Activated T-cell treated with anti-CD3 and anti-CD28 coated beads for 4 hours (primary cell): Measurements from ENCODE around the gene PPIC.

ENCODE experiments used
- DNase-seq: peaks from one replicate; pipeline ENCODE4 v3.0.0-alpha.2; 2020

The PPIC gene

DNA sequence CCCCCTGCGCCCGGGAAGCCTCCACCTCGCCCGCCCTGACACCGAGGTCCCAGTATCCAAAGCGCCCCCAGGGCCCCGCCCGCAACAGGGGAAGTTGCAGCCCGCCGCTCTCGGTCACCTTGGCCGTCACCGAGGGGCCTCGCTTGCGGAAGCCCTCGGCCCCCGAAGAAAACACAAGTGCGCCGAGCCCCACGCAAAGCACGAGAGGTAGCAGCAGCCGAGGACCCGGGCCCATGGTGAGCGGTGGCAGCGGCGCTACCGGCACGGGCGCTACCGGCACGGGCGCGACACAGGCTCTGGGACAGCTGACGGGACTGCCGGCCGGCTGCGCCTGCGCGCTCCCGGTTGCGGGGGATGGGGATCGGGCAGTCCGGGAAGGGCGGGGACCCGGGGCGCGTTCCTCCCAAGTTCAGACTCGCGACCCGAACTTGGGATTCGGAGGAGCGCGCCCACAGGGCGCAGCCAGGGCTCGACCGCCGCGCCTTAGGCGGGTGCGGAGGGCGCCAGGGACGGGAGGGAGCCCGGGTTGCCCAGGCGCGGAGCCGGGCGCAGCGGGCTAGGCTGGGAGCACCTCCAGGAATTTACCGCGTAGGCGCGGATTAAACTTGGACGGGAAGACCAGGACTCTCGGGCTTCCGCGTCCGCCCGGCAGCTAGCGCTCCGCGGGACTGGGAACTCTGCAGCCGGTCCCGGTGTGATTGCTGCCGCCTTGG, at the start of gene PPIC:
Gene PPIC (minus strand): TSS at position 335 of the 713 bp plus-strand sequence. CDS start 100 bp downstream, at position 235.
- DNase-seq = no peak

GRCh38 chr5:123085638-123086286, 49.2 kb upstream of the PPIC start:
- DNase-seq = no peak

DNA sequence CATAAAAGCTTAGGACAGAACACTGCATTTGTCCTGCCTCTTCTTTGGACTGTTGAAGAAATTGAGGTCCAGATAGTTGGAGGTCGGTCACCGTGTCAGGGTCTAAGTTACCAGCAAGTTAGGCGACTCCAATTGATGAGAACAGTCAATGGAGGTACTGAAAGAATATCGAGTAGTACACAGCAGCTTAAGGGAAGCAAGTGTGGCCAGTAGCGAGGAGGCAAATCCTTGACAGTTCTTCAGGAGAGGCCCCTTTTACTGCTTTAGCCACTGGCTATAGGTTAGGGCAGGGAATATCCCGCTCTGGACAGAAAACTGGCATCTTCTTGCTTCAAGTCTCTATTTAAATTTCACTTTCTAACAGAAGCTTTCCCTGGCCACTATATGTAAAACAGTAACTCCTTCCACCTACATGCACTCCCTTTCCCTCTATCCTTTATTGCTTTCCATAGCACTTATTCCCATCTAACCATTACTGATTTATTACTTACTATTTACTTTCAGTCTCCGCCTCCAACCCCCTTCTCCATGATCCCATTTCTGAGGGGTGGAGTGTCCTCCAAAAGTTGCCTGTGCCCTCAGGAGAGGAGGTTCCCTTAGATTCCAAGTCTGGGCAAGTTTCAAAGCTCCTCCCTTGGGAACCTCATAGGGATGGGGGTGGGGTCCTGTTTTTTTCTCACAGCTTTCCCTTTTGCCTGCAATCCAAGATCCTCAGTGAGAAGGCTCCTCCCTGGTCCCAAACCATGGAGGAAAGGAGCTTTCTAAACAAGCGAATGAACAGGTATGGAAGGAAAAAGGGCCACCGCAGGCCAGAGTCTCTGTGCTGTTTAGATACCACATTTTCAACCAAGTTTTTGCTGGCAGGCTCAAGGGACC, 48.4 kb upstream of the PPIC start:
- DNase-seq = no peak

- no peak for DNase-seq
These were observed 46.8 kb upstream of the PPIC start for GRCh38 chr5:123083298-123083697.

GRCh38 chr5:123080215-123080614, 43.7 kb upstream of the PPIC start:
- no peak for DNase-seq

- no peak for DNase-seq
These were observed 39.1 kb upstream of the PPIC start for GRCh38 chr5:123075521-123076163.

DNA sequence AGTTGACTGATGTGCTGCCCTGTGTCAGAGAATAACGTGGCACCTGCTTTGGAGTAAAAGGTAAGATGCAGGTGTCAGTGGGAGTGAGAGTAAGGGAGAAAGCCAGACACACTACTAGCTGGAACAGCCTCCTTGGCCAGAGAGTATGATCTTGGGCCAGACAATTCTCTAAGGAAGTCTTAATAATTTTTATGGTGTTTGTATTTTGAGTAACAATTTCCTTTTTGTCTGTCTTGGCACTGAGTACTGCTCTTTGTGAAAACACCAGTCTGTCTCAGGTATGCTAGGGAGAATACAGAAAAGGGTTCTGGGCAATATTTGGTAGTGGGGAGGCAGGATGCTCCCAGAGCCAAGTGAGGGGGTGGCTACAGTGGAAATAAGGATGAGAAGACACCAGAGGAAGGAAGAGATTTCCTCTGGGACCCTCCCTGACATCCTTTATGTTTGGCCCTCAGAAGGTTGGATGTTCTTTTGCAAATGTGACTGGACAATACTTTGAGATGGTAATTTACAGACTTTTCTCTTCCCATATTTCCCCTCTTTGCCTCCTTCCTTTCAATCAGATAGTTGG, 31.9 kb upstream of the PPIC start:
- no peak for DNase-seq

- DNase-seq = no peak
These were observed 29.5 kb upstream of the PPIC start for GRCh38 chr5:123066016-123066415.

GRCh38 chr5:123059455-123059854, 22.9 kb upstream of the PPIC start:
- DNase-seq = no peak

GRCh38 chr5:123051206-123051605, 14.7 kb upstream of the PPIC start:
- DNase-seq = no peak

DNA sequence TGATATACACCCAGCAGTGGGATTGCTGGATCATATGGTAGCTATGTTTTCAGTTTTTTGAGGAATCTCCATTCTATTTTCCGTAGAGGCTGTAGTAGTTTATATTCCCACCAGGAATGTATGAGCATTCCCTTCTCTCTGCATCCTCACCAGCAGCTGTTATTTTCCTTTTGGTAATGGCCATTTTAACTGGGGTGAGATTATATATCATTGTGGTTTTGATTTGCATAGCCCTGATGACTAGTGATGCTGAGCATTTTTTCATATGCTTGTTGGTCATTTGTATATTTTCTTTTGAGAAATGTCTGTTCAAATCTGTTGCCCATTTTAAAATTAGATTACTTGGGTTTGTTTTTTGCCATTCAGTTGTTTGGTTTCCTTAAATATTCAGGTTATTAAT, 11.2 kb upstream of the PPIC start:
- DNase-seq = no peak

GRCh38 chr5:123046222-123046621, 9.7 kb upstream of the PPIC start:
- DNase-seq = no peak

- DNase-seq = no peak
These were observed 8.5 kb upstream of the PPIC start for GRCh38 chr5:123044926-123045617.

DNA sequence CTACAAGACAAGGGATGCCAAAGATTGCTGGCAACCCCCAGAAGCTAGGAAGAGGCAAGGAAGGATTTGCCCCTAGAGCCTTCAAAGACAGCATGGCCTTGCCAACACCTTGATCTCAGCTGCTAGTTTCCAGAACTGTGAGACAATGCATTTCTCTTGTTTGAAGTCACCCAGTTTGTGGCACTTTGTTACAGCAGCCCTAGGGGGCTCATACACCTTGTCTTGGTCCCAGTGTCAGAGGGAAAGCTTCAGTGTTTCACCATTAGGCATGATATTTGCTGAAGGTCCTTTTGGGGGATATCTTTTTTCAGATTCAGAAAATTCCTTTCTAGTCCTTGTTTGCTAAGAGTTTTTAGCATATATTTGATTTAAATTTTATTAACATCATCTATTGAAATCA, 3.1 kb upstream of the PPIC start:
- DNase-seq = no peak

DNA sequence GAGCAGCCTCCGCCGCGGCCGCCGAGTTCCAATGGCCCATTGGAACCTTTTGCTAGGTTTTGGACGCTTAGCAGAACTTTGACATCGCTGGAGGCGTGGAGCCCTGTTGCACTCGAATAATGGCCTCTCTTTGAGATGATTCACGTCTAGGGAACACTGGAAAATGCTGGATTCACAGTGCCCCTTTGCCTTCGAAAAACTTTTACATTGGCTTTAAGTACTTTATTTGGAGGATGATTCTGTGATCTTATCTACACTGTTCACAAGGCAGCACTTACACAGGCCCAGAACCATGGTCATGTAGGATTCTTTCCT, 536 bp upstream of the PPIC start:
- DNase-seq = no peak

DNA sequence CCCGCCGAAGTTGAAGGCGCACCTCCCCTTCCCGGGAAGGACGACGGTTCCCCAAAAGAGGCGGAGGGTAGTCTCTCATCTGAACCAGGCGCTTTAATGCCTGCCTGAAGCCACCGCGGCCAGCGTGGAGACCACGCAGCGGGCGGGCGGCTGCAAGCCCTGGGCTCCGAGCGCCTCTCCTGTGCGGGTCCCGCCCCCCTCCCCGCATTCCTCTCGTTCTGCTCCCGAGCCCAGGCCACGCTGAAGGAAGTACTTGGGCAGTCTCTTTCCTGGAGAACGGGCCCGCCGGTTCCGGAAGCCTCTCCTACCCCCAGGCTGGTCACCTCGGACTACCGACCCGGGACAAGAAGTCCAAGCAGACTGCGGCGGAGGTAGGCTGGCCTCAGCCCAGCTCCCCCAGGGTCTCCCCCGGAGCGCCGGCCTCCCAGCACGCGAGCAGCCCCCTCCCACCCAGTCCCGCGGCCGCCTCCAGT, 571 bp downstream of the PPIC start:
- DNase-seq = no peak

DNA sequence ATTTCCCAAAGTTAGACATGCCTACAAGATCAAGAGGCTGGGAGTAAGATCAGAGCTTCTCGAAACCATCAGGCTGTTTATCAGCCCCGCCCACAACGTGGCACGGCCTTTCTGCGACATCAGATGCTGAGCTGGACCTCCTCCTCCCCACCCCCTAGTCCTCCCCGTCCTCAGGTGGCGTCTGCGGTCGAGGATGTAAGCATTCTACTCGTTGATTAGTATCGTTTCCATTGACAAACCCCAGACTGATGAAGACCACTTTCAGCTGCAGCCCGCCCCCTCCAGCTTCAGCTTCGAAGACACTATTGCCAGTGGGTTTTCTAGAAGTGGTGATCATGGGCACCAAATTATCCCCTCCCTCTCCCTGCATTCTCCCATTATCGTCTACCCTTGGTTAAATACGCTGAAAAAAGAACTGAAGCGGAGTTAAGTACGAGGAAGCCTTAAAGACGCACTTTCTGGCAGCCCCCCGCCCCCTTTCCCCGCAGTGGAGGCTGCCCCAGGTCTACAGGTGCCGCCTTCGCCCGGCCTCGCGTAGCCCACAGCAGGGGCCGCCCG, 1.1 kb downstream of the PPIC start:
- DNase-seq = no peak

DNA sequence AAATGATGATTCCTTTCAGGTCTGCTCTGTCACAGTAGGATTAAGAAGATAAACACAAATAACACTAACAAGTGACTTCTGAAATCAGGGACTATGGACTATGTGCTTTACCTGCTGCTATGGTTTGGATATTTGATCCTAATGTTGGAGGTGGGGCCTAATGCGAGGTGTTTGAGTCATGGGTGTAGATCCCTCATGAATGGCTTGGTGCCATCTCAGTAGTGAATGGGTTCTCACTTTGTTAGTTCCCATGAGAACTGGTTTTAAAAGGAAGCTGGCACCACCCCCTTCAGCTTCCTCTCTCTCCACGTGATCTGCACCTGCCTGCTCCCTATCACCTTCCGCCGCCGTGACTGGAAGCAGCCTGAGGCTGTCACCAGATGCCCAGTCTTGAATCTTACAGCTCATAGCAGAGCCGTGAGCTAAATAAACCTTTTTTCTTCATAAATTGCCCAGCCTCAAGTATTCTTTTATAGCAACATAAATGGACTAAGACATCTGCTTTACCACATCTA, 3.3 kb downstream of the PPIC start:
- no peak for DNase-seq

- DNase-seq = no peak
These were observed 8.3 kb downstream of the PPIC start for GRCh38 chr5:123028222-123028621.

GRCh38 chr5:123014689-123015088, 21.8 kb downstream of the PPIC start:
- no peak for DNase-seq

DNA sequence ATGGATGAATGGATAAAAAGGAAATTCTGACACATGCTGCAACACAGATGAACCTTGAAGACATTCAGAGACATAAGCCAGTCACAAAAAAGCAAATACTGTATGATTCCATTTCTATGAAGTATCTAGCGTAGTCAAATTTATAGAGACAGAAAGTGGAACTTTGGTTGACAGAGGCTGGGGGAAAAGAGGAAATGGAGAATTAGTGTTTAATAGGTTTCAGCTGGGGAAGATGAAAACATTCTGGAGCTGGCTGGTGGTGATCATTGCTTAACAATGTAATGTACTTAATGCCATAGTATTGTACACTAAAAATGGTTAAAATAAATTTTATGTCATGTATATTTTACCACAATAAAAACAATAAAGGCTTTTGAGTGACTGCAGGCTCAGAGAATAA, 24.2 kb downstream of the PPIC start:
- DNase-seq = no peak

- no peak for DNase-seq
These were observed 28.8 kb downstream of the PPIC start for GRCh38 chr5:123007754-123008153.
